22Rv1 (cell line): ENCODE data around the gene GABPB2.

Source experiments
- ZFX ChIP-seq: fragments of 450-650 bp; IDR thresholded peaks from 2 replicates; pipeline ENCODE4 v1.6.1; 2017; ENCODE audit warnings: antibody characterized with exemption, borderline replicate concordance
- TF ChIP-seq, protein P1 (sequence below): fragments of 450-650 bp; IDR thresholded peaks from 2 replicates; pipeline ENCODE4 v1.5.1; 2017; ENCODE audit warnings: mild to moderate bottlenecking

DNA sequence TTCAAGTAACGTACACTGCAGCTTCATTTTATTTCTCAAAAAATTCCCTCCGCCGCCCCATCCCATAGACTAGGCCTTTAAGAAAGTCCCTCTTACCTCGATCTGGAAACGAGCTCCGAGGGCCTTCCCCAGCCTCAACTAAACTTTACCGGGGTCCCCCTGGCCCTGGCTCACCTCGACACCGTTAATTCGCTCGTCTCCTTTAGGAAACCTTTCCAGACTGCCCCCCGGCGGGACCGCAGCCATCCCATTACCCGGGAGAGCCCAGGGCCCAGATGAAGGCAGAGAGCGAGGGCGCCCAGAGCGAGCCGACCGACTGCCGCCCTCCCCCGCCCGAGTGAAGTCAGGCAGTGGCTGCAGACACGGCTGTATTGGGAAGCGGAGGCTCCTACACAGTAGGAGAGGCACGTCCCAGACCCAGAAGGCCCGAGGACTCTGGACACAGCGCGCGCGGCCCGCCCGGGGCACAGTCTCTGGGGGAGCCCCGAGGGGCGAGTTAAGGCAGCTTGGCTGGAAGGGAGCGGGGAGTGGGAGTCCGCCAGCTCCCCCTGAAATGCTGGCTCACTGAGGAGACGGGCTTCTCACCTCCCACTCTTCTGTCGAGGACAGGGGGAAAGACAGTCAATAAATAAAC, 61.3 kb downstream of the GABPB2 start:
- TF ChIP-seq, protein P1, sequence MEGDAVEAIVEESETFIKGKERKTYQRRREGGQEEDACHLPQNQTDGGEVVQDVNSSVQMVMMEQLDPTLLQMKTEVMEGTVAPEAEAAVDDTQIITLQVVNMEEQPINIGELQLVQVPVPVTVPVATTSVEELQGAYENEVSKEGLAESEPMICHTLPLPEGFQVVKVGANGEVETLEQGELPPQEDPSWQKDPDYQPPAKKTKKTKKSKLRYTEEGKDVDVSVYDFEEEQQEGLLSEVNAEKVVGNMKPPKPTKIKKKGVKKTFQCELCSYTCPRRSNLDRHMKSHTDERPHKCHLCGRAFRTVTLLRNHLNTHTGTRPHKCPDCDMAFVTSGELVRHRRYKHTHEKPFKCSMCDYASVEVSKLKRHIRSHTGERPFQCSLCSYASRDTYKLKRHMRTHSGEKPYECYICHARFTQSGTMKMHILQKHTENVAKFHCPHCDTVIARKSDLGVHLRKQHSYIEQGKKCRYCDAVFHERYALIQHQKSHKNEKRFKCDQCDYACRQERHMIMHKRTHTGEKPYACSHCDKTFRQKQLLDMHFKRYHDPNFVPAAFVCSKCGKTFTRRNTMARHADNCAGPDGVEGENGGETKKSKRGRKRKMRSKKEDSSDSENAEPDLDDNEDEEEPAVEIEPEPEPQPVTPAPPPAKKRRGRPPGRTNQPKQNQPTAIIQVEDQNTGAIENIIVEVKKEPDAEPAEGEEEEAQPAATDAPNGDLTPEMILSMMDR = no peak
- no peak for TF ChIP-seq ZFX
